Measurements from ENCODE around the gene OR6F1.
"Not testable (repeated sequence)": the region's sequence is repeated elsewhere in the genome, so short reads cannot be mapped to it uniquely, and the experiment has no call there.

The OR6F1 gene

GRCh38 chr1:247716546-247716945, at the start of gene OR6F1:
OR6F1 (minus strand) TSS chr1:247716646; CDS start chr1:247712755, 3,891 bp downstream.
- DNase-seq: no peak

- DNase-seq: no peak
These were observed 44.0 kb upstream of the OR6F1 start, which contains the start of gene OR1C1 for GRCh38 chr1:247760456-247760855. OR1C1 (minus strand) TSS chr1:247760556; CDS start chr1:247758406, 2,150 bp downstream.

- DNase-seq: not testable (repeated sequence)
These were observed 37.9 kb upstream of the OR6F1 start for GRCh38 chr1:247754311-247754710.

DNA sequence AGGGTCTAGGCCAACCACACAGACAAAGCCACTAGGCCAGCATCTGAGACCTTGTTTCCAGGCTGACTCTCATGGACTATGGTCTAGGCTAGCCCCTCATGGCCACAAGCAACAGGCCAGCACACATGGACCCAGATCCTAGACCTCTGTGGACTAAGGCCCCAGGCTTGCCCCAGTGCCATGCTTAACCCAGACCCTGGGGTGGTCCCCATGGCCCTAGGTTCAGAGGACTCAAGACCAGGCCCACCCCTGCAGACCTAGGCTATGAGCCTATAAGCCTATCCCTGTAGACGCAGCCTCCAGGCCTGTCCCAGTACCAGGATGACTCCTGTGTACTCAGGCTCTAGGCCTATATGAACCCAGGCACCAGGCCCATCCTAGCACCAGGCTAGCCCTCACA, 33.4 kb upstream of the OR6F1 start:
- DNase-seq: no peak

GRCh38 chr1:247748041-247748440, 31.6 kb upstream of the OR6F1 start, which contains the start of gene OR14A2:
OR14A2 (minus strand) TSS chr1:247748141.
- no peak for DNase-seq

GRCh38 chr1:247747616-247748015, 31.2 kb upstream of the OR6F1 start:
- no peak for DNase-seq

- no peak for DNase-seq
These were observed 30.0 kb upstream of the OR6F1 start for GRCh38 chr1:247746391-247746935.

GRCh38 chr1:247742215-247742760, 25.8 kb upstream of the OR6F1 start:
- DNase-seq: not testable (repeated sequence)

DNA sequence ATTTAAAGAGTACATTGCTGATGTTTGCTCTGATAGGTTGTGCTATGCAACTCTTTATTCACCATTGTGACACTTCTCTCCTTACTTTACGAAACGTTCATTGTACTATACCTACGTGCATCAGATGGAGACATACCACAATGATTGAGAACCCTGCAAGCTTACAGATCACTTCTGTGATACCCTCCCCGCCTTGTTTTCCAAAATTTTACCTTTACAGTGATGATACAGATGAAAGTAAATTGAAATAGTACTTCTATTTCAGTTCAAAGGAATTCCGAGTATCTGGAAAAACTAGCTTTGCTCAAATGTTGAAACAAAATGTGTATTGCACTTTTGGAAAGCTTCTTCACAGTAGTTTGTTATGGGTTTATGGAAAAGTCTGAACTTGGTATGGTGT, 25.3 kb upstream of the OR6F1 start:
- no peak for DNase-seq

- DNase-seq: no peak
These were observed 24.3 kb upstream of the OR6F1 start for GRCh38 chr1:247740721-247741120.

DNA sequence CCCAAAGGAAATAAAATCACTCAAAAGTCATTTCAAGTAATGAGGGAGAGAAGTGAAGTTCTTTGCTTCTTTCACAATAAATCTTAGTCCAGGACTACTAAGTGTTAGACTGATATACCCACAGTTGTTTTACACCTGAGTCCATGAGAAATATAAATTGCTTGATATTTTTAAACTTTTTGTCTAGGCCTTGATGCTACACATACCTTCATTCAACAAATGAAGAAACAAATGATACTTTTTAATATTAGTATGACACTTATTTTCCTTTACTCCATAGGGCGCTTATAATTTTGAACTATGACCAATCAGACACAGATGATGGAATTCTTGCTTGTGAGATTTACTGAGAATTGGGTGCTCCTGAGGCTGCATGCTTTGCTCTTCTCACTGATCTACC, 21.9 kb upstream of the OR6F1 start, which contains the start of gene OR14K1:
Gene OR14K1 (plus strand): TSS at position 301 of the 400 bp plus-strand sequence. CDS start 0 bp downstream, at position 301.
- no peak for DNase-seq

DNA sequence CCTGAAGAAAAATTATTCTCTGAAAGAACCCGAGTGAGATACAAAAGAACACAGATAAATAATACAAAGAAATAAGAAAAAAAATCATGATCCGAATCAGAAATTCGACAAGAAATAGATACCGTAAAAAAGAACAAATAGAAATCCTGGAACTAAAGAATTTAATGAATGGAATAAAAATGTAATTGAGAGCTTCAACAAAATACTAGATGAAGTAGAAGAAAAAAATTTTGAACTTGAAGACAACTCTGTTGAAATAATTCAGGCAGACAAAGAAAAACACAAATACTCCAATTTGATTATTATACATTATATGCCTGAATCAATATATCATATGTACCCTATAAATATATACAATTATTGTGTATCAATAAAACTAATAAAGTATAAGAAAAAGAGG, 4.8 kb upstream of the OR6F1 start:
- no peak for DNase-seq

DNA sequence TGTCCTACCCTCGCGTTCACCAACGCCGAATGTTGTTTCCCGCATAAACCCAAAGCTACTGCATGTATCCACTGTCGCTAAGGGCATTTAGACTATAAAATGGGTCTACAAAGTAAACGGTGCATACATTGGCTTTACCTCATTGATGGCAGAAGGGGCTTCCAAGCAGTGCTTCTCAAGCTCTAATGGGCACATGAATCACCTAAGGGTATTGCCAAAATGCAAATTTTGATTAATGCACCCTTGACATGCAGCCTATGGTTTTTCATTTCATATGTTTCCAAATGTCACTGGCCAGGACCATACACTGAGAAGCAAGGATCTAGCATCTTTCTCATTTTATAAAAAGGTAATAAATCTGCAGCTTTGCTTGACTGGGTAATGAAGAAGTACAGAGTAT, 2.7 kb downstream of the OR6F1 start:
- DNase-seq: no peak

- DNase-seq: not testable (repeated sequence)
These were observed 5.8 kb downstream of the OR6F1 start for GRCh38 chr1:247710681-247711080.

DNA sequence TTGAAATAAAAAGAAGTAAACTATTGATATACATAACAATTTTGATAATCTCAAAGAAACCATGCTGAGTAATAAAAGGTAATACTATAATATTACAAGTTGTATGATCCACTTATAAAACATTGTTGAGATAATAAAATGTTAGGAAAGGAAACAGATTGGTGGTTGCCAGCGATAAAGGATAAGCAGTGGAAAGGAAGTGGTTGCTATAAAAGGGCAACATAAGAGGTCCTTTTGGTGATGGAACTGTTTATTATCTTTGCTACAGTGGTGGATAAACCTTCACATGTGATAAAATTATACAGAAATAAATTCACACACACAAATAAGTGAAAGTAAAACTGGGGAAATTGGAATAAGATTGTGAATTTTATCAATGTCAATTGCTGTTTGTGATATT, 15.1 kb downstream of the OR6F1 start:
- DNase-seq: no peak

GRCh38 chr1:247681288-247681897, 35.1 kb downstream of the OR6F1 start:
- DNase-seq: no peak

DNA sequence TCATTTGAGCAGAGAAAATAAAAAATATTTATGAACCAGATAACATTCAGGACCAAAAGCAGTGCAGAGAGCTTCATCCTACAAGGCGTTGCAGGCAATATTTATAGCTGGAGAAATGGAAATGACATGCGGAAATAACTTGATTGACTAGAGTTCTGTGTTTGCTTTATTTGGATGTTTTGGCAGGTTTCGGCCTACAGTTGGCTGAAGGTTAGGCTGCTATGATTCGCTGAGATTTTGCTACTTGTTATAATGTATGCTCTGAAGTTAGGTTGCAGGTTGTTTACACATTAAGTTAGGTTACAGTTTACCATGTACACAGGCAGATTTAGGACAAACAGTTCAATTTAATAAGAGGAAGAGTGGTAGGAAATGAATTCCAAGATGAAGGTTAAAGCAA, 36.3 kb downstream of the OR6F1 start:
- DNase-seq: no peak

- DNase-seq: no peak
These were observed 36.8 kb downstream of the OR6F1 start, which contains the start of gene OR13G1 for GRCh38 chr1:247679639-247680038. OR13G1 (minus strand) TSS chr1:247679739; CDS start chr1:247673041, 6,698 bp downstream.

DNA sequence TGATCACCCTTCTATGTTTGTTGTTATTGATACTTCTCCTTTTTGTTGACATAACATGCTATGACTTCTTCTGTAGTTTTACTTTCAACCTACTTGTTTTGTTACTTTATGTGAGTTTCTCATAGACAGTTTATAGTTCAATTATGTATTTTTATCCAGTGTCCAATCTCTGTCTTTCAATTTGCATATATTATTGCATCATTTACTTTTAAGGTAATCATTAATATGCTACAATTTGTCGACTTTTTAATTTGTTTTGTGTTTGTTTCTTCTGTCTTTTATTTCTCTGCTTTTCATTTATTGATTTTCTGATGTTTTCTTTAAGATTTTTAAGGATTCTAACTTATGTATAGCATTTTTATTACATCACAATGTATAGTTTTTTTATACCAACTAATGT, 47.2 kb downstream of the OR6F1 start:
- no peak for DNase-seq

All from NCI-H2227 treated with DMSO at 0.1 percent for 48 hours (cell line).